Activated naive CD8-positive, alpha-beta T cell treated with anti-CD3 and anti-CD28 coated beads, Interleukin-2, amount 10 ng/mL, durations not matched to agents 7 days and 5 days (primary cell): Measurements from ENCODE around the gene PNMA8B. TPM values are rescaled to one million over a fixed set of nuclear protein-coding genes. Genes with fewer than 3 reads are reported as not detected.
A peak's percentile ranks its signal among the peaks of the same experiment; 100 is the strongest.

ENCODE experiments used
- ATAC-seq: fragments of 150-1000 bp; cut with Tn5 transposase; one replicate; pipeline ENCODE4 v1.10.0; 2021; ENCODE audit warnings: low read depth, moderate library complexity
- POLR2A ChIA-PET: fragments of 350-600 bp; sonication (Branson Sonifier 250); formaldehyde crosslinking; loops from one replicate; lab custom pipeline; 2021; ENCODE audit warnings: antibody characterized with exemption; lab: Charles Lee
- DNase-seq: peaks from one replicate; pipeline ENCODE4 v3.0.0; 2021
- H3K27ac Mint-ChIP-seq: one replicate; pipeline ENCODE4 v1.8.0; 2022; ENCODE audit warnings: mild to moderate bottlenecking, mixed read lengths
- H3K27me3 Mint-ChIP-seq: one replicate; pipeline ENCODE4 v1.8.0; 2022; ENCODE audit warnings: mild to moderate bottlenecking, moderate library complexity, mixed read lengths
- H3K36me3 Mint-ChIP-seq: one replicate; pipeline ENCODE4 v1.8.0; 2021; ENCODE audit warnings: mild to moderate bottlenecking, mixed read lengths
- H3K4me1 Mint-ChIP-seq: one replicate; pipeline ENCODE4 v1.8.0; 2021; ENCODE audit warnings: mixed read lengths
- H3K4me3 Mint-ChIP-seq: one replicate; pipeline ENCODE4 v1.8.0; 2022; ENCODE audit warnings: mild to moderate bottlenecking, moderate library complexity, mixed read lengths
- H3K9me3 Mint-ChIP-seq: one replicate; pipeline ENCODE4 v1.8.0; 2021; ENCODE audit warnings: mixed read lengths
- total RNA-seq, 2 experiments: library from RNA; stranded (reverse); gene quantifications; one replicate each; pipeline ENCODE4 v1.2.3, GENCODE V29; 2021

The PNMA8B gene
- total RNA-seq, 2 experiments from 2014 or later = 0.22 to 0.23 TPM

DNA sequence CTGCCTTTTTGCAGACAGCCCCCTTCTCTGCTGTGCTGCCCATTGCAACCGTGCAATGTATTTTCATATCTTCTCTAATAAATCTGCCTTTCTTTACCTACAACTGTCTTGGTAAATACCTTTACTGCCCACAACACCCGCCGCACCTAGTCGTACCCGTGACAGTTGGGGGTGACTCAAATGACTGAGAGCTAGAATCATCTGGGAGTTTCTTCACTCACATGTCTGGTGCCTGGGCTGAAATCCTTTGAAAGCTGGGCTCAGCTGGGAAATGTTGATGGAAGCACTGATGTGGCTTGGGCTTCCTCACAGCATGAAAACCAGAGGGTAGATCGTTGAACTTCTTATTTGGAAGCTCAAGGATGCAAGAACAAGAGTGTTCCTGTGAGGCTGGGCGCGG lies 21.5 kb downstream of the PNMA8B start:
- Mint-ChIP-seq H3K27me3 (peaks cover 37% of the 10 kb centered on the region), H3K27ac (no peak overlapping the region), H3K9me3 (no peaks in the 10 kb centered on the region), H3K4me1 (peaks cover 8% of the 10 kb centered on the region), H3K4me3 (no peak overlapping the region), H3K36me3 (no peaks in the 10 kb centered on the region)
- ATAC-seq (no peak), DNase-seq (no peak)
- POLR2A ChIA-PET = interaction anchor here (0.9 kb wide), 1 partner anchor 61 kb away, joined by 3 read pairs; the partner anchor contains the start of gene CCDC8

DNA sequence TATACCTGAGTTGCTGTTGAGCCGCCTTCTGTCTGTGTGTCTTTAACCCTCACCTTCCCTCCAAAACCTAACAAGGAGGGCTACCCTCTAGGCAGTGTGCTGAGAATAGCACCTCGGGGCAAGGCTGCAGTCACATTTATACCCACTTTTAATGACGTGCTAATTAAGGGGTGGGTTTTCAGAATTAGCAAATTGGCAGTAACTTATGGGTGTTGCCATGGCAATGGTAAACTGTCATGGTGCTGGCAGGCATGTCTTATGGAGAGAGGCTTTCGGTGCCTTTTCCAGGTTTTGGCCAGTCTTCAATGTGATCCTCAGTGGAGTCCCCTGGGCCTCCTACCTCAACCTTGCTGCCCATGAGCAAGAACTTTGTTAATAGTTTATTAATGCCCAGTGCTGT lies 23.1 kb downstream of the PNMA8B start:
- peaks cover 34% of the 10 kb centered on the region for H3K27me3 Mint-ChIP-seq
- ATAC-seq (no peak), DNase-seq (no peak)
- no peaks in the 10 kb centered on the region for H3K36me3 Mint-ChIP-seq
- POLR2A ChIA-PET = no interaction called here
- H3K4me1 Mint-ChIP-seq = peaks cover 5% of the 10 kb centered on the region
- H3K27ac Mint-ChIP-seq = no peak overlapping the region
- H3K4me3 Mint-ChIP-seq = no peak overlapping the region
- H3K9me3 Mint-ChIP-seq = no peaks in the 10 kb centered on the region

DNA sequence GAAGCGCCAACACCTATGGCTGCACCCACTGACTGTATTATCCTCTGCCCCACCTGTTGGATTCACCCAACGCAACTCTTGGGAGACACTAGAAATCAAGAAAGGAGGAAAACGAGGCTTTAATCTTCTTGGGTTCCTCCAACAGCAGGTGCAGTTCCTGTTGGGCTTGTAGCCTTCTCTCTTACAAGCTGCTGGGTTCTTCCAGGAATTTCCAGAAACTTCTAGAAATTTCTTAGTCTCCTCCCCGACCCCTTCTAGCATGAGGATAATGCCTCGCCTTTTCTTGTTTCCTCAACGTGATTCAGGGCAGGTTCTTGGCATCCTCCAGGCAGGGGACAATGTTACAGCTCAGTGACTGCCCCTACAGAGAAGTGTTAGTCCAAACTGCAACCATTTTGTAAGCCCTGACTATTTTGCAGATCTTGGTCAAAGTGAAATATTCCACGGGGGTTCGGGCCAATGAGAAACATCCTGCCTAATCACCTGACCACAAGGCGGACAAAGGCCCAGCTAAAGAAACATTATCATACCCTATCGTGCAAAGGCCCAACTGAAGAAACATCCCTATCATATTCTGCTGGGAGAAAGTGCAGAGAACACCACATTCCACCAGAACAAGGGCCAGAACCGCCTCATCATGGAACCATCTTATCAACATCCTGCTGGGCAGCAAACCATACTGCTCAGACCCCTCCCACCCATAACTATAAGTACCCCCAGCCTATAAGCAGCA lies 23.7 kb downstream of the PNMA8B start:
- peaks cover 5% of the 10 kb centered on the region for H3K4me1 Mint-ChIP-seq
- POLR2A ChIA-PET = no interaction called here
- no peaks in the 10 kb centered on the region for H3K9me3 Mint-ChIP-seq
- DNase-seq (no peak), ATAC-seq (peak; percentile 24)
- peaks cover 34% of the 10 kb centered on the region for H3K27me3 Mint-ChIP-seq
- no peak overlapping the region for H3K27ac Mint-ChIP-seq
- H3K36me3 Mint-ChIP-seq = no peaks in the 10 kb centered on the region
- H3K4me3 Mint-ChIP-seq = peak overlapping the region; percentile 54

DNA sequence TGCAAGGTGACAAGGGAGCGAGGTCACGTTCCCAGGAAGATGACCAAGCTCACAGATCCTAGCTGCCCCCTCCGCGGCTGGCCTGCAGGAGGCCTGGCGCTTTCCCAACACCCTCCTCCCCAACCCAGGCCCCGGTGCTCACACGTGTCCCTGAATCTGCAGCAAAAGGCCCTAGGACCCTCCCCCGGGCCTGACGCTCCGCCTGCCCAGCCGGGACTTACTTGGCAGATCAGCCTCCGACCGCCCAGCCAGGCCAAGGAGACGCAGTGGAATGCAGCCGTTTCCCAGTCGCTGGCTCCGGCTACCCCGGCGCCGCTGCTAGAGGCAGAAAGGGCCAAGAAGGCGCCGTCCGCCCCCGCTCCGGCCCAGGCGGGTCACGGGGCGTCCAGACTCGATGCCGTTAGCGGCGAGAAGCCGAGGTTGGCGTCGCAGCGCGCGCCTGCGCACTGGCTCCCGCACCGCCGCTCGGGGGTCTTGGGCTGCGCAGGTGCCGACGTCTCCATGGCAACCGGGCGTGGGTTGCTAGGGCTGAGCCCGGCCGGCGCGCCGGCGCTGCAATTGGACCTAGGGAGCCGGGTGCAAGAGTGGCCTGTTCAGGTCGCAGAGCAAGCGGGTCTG lies 24.4 kb downstream of the PNMA8B start, which contains the start of gene PNMA8A:
PNMA8A (minus strand) TSS at position 448 of the 618 bp plus-strand sequence. CDS start 528 bp downstream, outside the sequence.
- no peak within 1 kb of the TSS for H3K27ac Mint-ChIP-seq
- DNase-seq (peak; percentile 53), ATAC-seq (peak; percentile 62)
- H3K27me3 Mint-ChIP-seq = peaks cover 34% of the 10 kb centered on the region
- H3K4me3 Mint-ChIP-seq = peak within 1 kb of the TSS; percentile 54
- H3K4me1 Mint-ChIP-seq = peaks cover 5% of the 10 kb centered on the region
- no peaks in the 10 kb centered on the region for H3K9me3 Mint-ChIP-seq
- POLR2A ChIA-PET = interaction anchor here (0.5 kb wide), 1 partner anchor 1713 kb away, joined by 4 read pairs; no protein-coding TSS in a partner anchor
- H3K36me3 Mint-ChIP-seq = no peaks in the 10 kb centered on the region

DNA sequence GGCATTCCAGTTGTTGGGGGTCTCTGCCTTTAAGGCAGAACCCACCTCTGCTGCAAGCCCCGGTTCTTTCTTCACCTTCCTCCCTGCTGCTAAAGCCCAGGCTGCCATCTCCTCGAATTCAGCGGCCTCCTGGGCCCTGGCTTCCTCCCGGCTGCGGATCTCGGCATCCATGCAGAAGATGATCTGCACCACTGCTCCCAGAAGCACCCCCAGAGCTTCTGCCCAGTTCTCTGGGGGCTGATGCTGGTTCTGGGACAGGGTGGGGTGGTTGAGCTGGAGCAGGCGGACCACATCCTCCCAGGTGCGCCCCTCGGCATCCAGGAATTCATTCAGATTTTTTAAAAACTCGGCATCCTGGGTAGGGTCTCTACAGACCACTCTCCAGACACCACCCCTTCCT lies 25.3 kb downstream of the PNMA8B start:
- ATAC-seq (no peak), DNase-seq (no peak)
- Mint-ChIP-seq H3K4me1 (peaks cover 5% of the 10 kb centered on the region), H3K36me3 (no peaks in the 10 kb centered on the region), H3K27ac (no peak overlapping the region), H3K27me3 (peaks cover 34% of the 10 kb centered on the region), H3K4me3 (no peak overlapping the region), H3K9me3 (no peaks in the 10 kb centered on the region)
- POLR2A ChIA-PET = interaction anchor here (0.5 kb wide), 1 partner anchor 1714 kb away, joined by 4 read pairs; no protein-coding TSS in a partner anchor

DNA sequence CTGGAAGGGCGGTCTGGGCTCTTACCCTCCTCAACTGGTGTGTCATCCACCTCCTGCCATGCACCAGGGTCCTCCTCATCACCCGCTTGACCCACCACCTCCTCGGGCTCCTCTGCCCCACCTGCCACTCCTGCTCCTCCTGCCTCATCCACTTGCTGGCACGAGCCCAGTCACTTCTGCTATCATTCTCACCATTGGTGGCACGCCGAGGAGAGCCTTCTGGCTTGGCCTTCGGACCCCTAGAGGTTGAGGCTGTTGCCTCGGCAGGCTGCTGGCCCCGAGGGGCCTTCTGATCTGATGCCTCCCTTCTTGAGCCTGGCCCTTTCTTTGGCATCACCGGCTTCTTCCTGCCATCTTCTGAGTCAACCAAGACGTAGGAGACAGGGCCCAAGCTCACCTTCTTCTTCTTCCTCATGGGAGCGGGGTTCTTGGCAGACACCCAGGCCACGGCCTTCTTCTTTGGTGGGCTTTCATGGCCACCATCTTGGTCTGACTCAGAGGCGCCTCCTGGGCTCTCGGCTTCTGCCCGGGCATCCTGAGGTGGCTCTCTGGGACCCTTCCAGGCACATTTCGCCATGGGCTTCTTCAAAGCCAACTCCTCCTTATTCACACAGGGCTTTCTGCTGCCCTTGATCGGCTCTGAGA lies 26.0 kb downstream of the PNMA8B start:
- Mint-ChIP-seq H3K27me3 (peaks cover 31% of the 10 kb centered on the region), H3K4me1 (peaks cover 5% of the 10 kb centered on the region), H3K27ac (no peak overlapping the region), H3K36me3 (no peaks in the 10 kb centered on the region), H3K4me3 (no peak overlapping the region), H3K9me3 (no peaks in the 10 kb centered on the region)
- DNase-seq (no peak), ATAC-seq (no peak)
- POLR2A ChIA-PET = no interaction called here

DNA sequence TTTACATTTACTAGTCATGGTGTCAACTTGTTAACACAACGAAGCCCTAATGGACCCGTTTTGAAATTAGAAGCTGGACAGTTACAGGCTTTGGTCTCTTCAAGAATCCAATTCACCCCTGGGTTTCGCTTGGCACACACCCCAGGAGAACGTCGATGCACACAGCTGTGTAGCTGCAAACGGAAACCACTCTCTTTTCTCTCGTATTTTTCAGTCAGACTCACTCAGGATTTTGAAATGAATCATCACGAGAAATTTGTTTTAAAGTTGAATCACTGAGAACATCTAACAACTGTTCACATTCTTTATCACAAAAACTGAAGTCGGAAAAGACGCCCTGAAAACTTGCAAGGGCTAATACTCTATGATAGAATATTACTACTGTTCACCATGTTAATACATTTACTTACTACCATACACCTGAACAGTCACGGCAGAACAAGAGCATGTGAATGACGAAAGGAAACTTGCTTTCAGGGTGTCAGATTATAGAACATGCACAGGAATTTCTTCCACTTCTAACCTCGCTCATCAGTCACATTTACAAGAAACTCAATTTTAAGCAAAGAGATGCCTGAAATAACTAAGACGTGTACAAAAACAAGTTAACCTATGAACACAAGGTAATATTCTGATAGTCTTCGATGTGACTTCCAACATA lies 29.0 kb downstream of the PNMA8B start:
- peaks cover 11% of the 10 kb centered on the region for H3K27me3 Mint-ChIP-seq
- POLR2A ChIA-PET = no interaction called here
- no peaks in the 10 kb centered on the region for H3K9me3 Mint-ChIP-seq
- no peak overlapping the region for H3K4me3 Mint-ChIP-seq
- H3K36me3 Mint-ChIP-seq = no peaks in the 10 kb centered on the region
- no peak for DNase-seq
- no peak overlapping the region for H3K27ac Mint-ChIP-seq
- H3K4me1 Mint-ChIP-seq = no peaks in the 10 kb centered on the region
- ATAC-seq = no peak

DNA sequence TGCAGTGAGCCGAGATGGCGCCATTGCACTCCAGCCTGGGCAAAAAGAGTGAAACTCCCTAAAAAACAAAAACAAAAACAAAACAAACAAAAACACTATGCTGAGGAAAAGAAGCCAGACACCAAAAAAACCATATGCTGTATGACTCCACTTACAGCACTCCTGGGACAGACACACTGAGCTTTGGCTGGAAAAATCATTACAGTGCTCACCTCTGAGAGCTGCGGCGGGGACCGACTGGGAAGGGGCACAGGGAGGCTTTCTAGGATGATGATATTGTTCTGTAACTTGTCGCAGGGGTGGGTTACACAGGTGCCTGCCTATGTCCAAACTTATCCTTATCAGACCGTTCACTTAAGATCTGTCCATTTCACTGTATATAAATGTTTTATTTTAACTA lies 32.2 kb downstream of the PNMA8B start:
- DNase-seq (no peak), ATAC-seq (no peak)
- no peaks in the 10 kb centered on the region for H3K36me3 Mint-ChIP-seq
- no peaks in the 10 kb centered on the region for H3K4me1 Mint-ChIP-seq
- H3K27ac Mint-ChIP-seq = no peak overlapping the region
- H3K4me3 Mint-ChIP-seq = no peak overlapping the region
- POLR2A ChIA-PET = no interaction called here
- no peaks in the 10 kb centered on the region for H3K9me3 Mint-ChIP-seq
- H3K27me3 Mint-ChIP-seq = peaks cover 2% of the 10 kb centered on the region

DNA sequence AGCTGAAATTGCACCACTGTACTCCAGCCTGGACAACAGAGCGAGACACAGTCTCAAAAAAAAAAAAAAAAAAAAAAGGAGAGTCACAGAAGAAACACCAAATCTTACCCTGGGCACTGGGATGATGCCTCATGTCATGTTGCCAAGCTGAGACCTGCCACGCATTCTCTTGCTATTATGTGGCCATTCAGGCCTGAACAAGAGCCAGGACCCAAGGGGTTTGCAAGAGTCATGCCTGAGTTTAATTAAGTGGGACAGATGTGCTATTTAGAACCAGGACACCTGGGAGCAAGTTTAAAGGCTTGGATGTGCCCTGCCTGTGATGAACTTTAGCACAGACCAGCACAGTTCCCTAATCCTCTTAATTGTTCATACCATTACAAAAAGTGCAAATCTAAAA lies 34.1 kb downstream of the PNMA8B start:
- ATAC-seq = no peak
- DNase-seq = no peak
- POLR2A ChIA-PET = no interaction called here
- no peaks in the 10 kb centered on the region for H3K4me1 Mint-ChIP-seq
- H3K9me3 Mint-ChIP-seq = no peaks in the 10 kb centered on the region
- H3K36me3 Mint-ChIP-seq = no peaks in the 10 kb centered on the region
- peaks cover 2% of the 10 kb centered on the region for H3K27me3 Mint-ChIP-seq
- H3K27ac Mint-ChIP-seq = no peak overlapping the region
- no peak overlapping the region for H3K4me3 Mint-ChIP-seq

DNA sequence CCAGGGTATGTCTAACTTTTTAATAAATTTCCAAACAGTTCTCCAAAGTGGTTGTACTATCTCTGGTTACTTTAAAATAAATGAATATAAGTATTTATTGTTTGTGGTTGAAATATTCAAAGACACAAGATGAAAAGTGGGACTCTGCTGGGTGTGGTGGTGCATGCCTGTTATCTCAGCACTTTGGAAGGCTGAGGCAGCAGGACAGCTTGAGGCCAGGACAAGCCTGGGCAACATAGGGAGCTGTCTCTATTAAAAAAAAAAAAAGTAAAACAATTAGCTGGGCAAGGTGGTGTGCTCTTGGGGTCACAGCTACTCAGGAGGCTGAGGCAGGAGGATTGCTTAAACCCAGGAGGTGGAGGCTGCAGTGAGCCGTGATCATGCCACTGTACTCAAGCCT lies 34.7 kb downstream of the PNMA8B start:
- ATAC-seq = no peak
- Mint-ChIP-seq H3K27me3 (peaks cover 7% of the 10 kb centered on the region), H3K9me3 (no peaks in the 10 kb centered on the region), H3K36me3 (no peaks in the 10 kb centered on the region), H3K27ac (no peak overlapping the region), H3K4me3 (no peak overlapping the region), H3K4me1 (no peaks in the 10 kb centered on the region)
- DNase-seq = no peak
- POLR2A ChIA-PET = no interaction called here

DNA sequence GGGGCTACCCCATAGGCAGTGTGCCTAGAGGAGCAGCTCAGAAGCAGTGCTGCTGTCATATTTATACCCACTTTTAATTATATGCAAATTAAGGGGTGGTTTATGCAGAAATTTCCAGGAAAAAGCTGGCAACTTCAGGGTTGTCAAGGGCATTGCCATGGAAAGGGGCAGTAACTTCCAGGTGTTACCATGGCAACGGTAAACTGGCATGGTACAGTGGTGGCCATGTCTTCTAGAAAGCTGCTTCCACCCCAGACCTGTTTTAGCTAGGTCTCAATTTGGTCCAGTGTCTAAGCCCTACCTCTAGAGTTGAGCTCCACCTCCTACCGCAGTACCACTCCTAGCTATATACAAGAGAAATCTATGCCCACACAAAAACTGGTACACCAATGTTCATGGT lies 35.6 kb downstream of the PNMA8B start:
- H3K27ac Mint-ChIP-seq = no peak overlapping the region
- POLR2A ChIA-PET = no interaction called here
- no peak overlapping the region for H3K4me3 Mint-ChIP-seq
- no peaks in the 10 kb centered on the region for H3K9me3 Mint-ChIP-seq
- ATAC-seq = no peak
- H3K36me3 Mint-ChIP-seq = no peaks in the 10 kb centered on the region
- H3K27me3 Mint-ChIP-seq = peaks cover 10% of the 10 kb centered on the region
- H3K4me1 Mint-ChIP-seq = no peaks in the 10 kb centered on the region
- no peak for DNase-seq

DNA sequence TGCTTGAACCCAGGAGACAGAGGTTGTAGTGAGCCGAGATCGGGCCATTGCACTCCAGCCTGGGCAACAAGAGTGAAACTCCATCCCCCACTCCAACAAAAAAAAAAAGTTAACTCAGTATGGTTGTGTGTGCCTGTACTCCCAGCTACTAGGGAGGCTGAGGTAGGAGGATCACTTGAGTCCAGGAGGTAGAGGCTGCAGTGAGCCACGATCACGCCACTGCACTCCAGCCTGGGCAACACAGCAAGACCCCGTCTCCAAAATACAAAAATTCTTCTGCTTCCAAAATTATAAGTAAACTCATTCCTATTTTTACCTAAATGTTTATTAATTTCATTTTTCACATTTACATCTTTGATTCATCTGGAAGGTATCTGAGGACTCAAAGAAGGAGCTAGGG lies 38.7 kb downstream of the PNMA8B start:
- no peak for DNase-seq
- POLR2A ChIA-PET = interaction anchor here (0.6 kb wide), 1 partner anchor 42 kb away, joined by 3 read pairs; no protein-coding TSS in a partner anchor
- H3K4me1 Mint-ChIP-seq = no peaks in the 10 kb centered on the region
- H3K27ac Mint-ChIP-seq = no peak overlapping the region
- H3K27me3 Mint-ChIP-seq = peaks cover 19% of the 10 kb centered on the region
- no peaks in the 10 kb centered on the region for H3K9me3 Mint-ChIP-seq
- H3K4me3 Mint-ChIP-seq = no peak overlapping the region
- no peak for ATAC-seq
- no peaks in the 10 kb centered on the region for H3K36me3 Mint-ChIP-seq

DNA sequence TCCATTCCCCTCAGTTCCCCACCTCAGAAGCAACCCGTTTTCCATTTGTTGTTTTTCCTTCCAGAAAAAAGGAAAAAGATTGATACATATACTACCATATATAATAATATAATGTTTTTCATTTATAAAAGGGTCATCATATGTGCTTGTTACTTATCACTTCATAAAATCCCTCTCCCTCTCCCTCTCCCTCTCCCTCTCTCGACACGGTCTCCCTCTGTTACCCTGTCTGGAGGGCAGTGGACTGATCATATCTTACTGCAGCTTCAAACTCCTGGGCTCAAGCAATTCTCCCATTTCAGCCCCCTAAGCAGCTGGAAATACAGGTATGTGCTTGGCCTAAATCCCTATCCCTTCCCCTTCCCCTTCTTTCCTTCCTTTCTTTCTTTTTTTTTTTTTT lies 41.4 kb downstream of the PNMA8B start:
- DNase-seq (no peak), ATAC-seq (no peak)
- H3K9me3 Mint-ChIP-seq = peaks cover 2% of the 10 kb centered on the region
- H3K36me3 Mint-ChIP-seq = no peaks in the 10 kb centered on the region
- peaks cover 21% of the 10 kb centered on the region for H3K27me3 Mint-ChIP-seq
- POLR2A ChIA-PET = no interaction called here
- no peak overlapping the region for H3K27ac Mint-ChIP-seq
- H3K4me3 Mint-ChIP-seq = no peak overlapping the region
- H3K4me1 Mint-ChIP-seq = no peaks in the 10 kb centered on the region
